HEK293 (cell line): ENCODE measurements around the gene CPEB3.

ENCODE experiments used
- ZBTB49 ChIP-seq: fragments of 450-650 bp; formaldehyde crosslinking; IDR thresholded peaks from 2 replicates; pipeline ENCODE4 v1.5.1; 2016; ENCODE audit warnings: missing biosample characterization, missing genetic modification characterization, low read depth
- ZNF10 ChIP-seq: fragments of 450-650 bp; formaldehyde crosslinking; IDR thresholded peaks from 2 replicates; pipeline ENCODE4 v1.5.1; 2017; ENCODE audit warnings: missing biosample characterization, missing genetic modification characterization
- ZNF324 ChIP-seq: fragments of 450-650 bp; formaldehyde crosslinking; IDR thresholded peaks from 2 replicates; pipeline ENCODE4 v1.5.1; 2016; ENCODE audit warnings: missing biosample characterization, missing genetic modification characterization
- ZNF561 ChIP-seq: fragments of 450-650 bp; IDR thresholded peaks from 2 replicates; pipeline ENCODE4 v1.5.1; 2018; ENCODE audit warnings: missing biosample characterization, missing genetic modification characterization, borderline replicate concordance

- TF ChIP-seq ZNF324 (no peak), ZNF561 (tag by site-specific recombination) (no peak), ZBTB49 (no peak), ZNF10 (no peak)
Observed at GRCh38 chr10:92187101-92187500, 103.8 kb downstream of the CPEB3 start.
